ENCODE data around the gene NDUFS4.
"Not testable (repeated sequence)": the region's sequence is repeated elsewhere in the genome, so short reads cannot be mapped to it uniquely, and the experiment has no call there.

Gene NDUFS4

DNA sequence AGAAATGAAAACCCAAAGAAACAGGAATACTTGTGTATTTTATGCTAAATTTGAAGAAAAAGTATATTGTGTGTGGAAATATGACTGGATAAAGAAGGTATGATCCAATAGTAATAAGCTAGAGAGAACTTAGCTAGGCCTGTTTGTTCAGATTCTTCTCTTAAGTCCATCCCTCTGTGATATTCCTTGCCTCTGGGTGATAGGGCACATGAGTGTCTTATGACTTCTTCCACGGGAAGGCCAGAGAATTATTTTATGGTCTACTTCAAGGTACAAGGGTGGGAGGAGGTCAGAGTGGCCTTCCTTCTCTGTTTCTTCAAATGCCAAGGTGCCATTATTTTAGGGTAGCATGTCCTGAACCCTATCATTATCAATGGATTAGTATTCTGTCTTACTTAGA is 113.7 kb downstream of the NDUFS4 start:
- no peak for DNase-seq

DNA sequence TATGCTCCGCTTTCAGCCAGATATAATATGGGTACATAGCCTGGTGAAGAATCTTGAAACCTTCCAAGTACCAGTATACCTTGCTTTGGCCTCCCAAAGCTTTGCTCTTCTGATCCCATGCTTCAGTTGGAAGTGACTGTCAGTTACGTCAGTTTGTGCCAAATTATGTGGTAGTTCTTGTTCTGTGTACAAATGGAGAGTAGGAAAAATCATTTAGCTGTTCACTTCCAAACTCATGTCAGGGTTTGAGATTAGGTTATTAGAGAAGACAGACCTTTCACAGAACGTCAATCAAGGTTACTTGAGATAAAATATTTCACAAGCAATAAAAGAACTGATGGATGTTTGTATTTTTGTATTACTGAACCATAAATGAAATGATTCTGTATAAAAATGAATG is 117.2 kb downstream of the NDUFS4 start:
- no peak for DNase-seq

DNA sequence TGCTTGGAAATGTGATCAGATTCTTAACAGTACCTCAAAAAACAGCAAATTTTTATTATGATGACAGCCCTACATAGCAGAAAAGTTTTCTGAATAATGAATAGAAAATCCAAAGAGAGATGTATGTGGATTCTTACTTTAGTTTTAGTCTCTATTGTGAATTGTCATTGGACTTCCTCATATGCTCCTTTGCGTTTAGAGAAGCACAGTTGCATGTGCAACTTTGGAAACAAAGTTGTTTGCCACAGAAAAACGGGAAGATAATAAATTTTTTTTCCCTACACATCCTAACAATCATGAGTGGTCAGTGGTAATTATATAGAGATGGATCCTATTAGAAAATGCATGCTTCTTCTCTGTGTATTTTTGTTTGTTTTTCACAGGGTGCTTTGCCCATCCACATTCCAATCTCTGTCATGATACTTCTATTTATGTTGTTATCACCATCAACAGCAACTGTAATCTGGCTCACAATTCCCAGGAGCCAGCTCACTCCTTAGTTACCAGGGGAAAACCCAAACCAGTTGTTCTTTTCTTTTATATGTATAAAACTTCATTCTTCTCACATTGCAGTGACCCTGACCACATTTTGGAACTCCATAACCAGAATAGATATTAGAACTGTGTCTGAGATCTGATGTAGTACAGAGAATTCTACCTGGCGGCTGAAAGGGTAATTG is 118.7 kb downstream of the NDUFS4 start:
- no peak for DNase-seq

DNA sequence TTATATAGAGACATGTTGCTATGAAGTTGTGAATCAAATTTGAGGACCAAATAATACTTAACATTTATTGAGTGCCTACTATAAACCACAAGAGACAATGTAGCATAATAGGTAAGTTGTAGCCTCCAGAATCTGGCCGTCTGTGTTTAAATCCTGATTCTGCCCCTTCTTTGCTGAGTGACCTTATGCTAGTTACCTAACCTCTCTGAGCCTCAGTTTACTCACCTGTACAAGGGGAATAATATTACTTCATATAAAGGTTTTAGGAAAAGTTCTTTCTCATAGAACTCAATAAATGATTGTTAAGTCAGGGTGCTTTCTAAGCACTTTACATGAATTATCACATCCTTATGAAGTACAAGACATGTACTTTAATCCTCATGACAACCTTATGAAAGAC is 120.6 kb downstream of the NDUFS4 start:
- no peak for DNase-seq

DNA sequence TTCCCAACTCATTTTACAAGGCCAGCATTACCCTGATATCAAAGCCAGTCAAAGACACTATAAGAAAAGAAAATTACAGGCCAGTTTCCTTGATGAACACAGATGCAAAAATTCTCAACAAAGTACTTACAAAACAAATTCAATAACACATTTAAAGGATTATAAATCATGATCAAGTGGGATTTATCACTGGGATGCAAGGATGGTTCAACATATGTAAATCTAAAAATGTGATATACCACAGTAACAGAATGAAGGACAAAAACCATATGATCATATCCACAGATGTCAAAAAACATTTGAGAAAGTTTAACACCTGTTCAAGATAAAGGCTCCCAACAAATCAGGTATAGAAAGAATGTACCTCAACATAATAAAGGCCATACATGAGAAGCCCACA is 130.6 kb downstream of the NDUFS4 start:
- no peak for DNase-seq

DNA sequence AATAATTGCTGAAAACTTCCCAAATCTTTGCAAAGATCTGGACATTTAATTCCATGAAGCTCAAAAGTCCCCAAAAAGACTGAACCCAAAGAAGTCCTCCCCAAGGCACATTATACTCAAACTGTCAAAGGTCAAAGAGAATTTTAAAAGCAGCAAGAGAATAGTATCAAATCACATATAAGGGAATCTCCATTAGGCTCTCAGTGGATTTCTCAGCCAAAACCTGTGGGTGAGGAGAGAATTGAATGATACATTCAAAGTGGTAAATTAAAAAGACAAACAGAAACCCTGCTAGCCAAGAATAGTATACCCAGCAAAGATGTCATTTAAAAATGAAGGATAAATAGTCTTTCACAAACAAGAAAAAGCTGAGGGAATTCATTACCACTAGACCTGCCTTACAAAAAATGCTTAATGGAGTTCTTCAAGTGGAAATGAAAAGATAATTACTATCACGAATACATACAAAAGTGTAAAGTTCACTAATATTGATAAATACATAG is 134.1 kb downstream of the NDUFS4 start:
- DNase-seq: no peak

DNA sequence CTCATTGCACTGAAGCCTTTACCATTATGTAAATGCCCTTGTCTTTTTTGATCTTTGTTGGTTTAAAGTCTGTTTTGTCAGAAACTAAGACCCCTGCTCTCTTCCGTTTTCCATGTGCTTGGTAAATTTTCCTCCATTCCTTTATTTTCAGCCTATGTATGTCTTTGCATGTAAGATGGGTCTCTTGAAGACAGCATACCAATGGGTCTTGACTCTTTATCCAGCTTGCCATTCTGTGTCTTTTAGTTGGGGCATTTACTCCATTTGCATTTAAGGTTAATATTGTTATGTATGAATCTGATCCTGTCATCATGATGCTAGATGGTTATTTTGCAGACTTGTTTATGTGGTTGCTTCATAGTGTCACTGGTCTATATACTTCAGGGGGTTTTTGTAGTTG is 150.0 kb downstream of the NDUFS4 start:
- not testable (repeated sequence) for DNase-seq

DNA sequence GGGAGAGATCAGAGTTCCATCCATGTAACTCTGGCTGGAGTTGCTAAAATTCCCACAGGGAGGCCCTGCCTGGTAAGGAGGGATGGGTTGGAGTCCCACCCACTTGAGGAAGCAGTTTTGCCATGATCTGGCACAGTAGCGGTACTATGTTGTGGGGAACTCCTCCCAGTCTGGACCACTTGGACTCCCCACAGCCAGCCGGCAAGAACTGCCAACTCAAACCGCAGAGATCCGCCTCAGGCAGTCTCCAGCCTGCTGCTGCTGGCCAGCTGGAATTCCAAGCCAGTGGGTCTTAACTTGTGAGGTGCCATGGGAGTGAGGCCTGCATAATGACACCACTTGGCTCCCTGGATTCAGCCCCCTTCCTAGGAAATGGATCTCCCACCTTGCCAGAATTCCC is 151.9 kb downstream of the NDUFS4 start:
- no peak for DNase-seq

DNA sequence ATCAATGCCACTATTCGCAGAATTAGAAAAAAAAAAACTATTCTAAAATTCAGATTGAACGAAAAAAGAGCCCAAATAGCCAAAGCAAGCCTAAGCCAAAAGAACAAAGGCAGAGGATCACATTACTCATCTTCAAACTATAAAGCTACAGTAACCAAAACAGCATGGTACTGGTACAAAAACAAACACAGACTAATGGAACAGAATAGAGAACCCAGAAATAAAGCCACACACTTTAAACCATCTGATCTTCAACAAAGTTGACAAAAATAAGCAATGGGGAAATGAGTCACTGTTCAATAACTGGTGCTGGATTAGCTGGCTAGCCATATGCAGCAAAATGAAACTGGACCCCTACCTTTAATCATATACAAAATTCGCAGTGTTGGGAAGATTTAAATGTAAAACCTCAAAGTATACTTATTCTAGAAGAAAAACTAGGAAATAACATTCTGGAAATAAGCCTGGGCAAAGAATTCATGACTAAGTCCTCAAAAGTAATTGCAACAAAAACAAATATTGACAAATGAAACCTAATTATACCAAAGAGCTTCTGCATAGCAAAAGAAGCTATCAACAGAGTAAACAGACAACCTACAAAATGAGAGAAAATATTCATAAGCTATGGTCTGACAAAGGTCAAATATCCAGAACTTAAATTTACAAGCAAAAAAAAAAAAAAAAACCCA is 153.7 kb downstream of the NDUFS4 start:
- no peak for DNase-seq

DNA sequence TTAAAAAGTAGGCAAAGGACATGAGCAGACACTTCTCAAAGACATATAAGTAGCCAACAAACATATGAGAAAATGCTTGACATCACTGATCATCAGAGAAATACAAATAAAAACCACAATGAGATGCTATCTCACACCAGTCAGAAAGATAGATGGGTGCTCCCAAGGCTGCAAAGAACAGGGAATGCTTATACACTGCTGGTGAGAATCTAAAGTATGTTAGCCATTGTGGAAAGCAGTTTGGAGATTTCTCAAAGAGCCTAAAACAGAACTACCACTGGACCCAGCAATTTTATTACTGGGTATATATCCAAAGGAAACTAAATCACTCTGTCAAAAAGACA is 154.2 kb downstream of the NDUFS4 start:
- no peak for DNase-seq

DNA sequence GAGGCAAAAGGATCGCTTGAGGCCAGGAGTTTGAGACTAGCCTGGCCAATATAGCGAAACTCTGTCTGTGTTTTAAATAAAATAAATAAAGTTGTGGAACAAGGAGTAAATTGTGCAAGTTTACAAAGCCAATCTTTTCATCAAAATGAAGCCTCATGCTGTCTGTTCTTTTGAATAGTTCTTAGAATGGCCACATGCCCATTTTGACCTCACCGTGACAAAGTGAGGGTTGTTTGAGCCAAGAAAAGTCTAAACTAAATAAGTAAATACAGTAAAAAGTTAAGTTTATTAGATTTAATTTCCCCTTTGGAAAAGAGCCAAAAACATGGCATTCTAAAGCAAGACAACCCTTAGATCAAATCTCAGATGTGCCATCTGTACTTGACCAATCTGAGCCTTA is 165.7 kb downstream of the NDUFS4 start:
- no peak for DNase-seq

DNA sequence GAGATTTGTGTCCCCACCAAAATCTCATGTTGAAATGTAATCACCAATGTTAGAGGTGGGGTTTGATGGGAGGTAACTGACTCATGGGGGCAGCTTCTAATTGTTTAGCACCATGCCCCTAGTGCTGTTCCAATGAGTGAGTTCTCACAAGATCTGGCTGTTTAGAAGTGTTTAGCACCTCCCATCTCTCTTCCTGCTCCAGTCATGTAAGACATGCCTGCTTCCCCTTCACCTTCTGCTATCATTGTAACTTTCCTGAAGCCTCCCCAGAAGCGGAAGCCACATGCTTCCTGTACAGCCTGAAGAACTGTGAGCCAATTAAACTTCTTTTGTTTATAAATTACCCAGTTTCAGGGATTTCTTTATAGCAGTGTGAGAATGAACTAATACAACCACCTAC is 170.5 kb downstream of the NDUFS4 start:
- no peak for DNase-seq
